Neural progenitor cell (in vitro differentiated cells): ENCODE data around the gene DSCAML1. TPM values are rescaled to one million over a fixed set of nuclear protein-coding genes. Genes with fewer than 3 reads are reported as not detected.

ENCODE experiments used
- DNase-seq: peaks from one replicate; pipeline ENCODE4 v3.0.0-alpha.2; 2016; ENCODE audit warnings: low spot score
- H2AFZ ChIP-seq: fragments of 200-600 bp; sonication (generic); replicated peaks from 2 replicates; pipeline ENCODE4 v1.6.1; 2016; ENCODE audit warnings: antibody characterized with exemption
- H3F3A ChIP-seq: fragments of 200-600 bp; sonication (generic); 2 replicates; pipeline ENCODE4 v1.6.1; 2016; ENCODE audit warnings: antibody characterized with exemption, low read depth
- H3K27ac ChIP-seq: fragments of 200-600 bp; sonication (generic); 2 replicates; pipeline ENCODE4 v1.5.1; 2016; ENCODE audit warnings: mild to moderate bottlenecking
- H3K27me3 ChIP-seq: fragments of 200-600 bp; sonication (generic); 2 replicates; pipeline ENCODE4 v1.6.1; 2016; ENCODE audit warnings: mild to moderate bottlenecking, moderate library complexity
- H3K36me3 ChIP-seq: fragments of 200-600 bp; sonication (generic); 2 replicates; pipeline ENCODE4 v1.5.1; 2016
- H3K4me1 ChIP-seq: fragments of 200-600 bp; sonication (generic); 2 replicates; pipeline ENCODE4 v1.6.1; 2016; ENCODE audit warnings: mixed run types
- H3K4me2 ChIP-seq: fragments of 200-600 bp; sonication (generic); 2 replicates; pipeline ENCODE4 v1.6.1; 2016
- H3K4me3 ChIP-seq: fragments of 200-600 bp; sonication (generic); 2 replicates; pipeline ENCODE4 v1.5.1; 2016
- H3K79me2 ChIP-seq: fragments of 200-600 bp; sonication (generic); 2 replicates; pipeline ENCODE4 v1.6.1; 2016; ENCODE audit warnings: low read depth
- H3K9ac ChIP-seq: fragments of 200-600 bp; sonication (generic); 2 replicates; pipeline ENCODE4 v1.6.1; 2016
- H3K9me3 ChIP-seq: fragments of 200-600 bp; sonication (generic); 2 replicates; pipeline ENCODE4 v1.5.1; 2016; ENCODE audit warnings: low read depth
- H4K20me1 ChIP-seq: fragments of 200-600 bp; sonication (generic); 2 replicates; pipeline ENCODE4 v1.6.1; 2016; ENCODE audit warnings: low read depth
- H3K27ac Mint-ChIP-seq: 3 replicates; pipeline ENCODE4 v1.8.0; 2021; ENCODE audit warnings: mixed read lengths
- H3K27me3 Mint-ChIP-seq: 2 replicates; pipeline ENCODE4 v1.8.0; 2022; ENCODE audit warnings: low read depth, mild to moderate bottlenecking, inconsistent platforms, moderate library complexity, mixed read lengths; ENCODE audit not compliant: insufficient read depth
- H3K36me3 Mint-ChIP-seq: 3 replicates; pipeline ENCODE4 v1.8.0; 2021; ENCODE audit warnings: mixed read lengths
- H3K4me1 Mint-ChIP-seq: 3 replicates; pipeline ENCODE4 v1.8.0; 2021; ENCODE audit warnings: mixed read lengths
- H3K4me3 Mint-ChIP-seq: 3 replicates; pipeline ENCODE4 v1.8.0; 2021; ENCODE audit warnings: mild to moderate bottlenecking, moderate library complexity, mixed read lengths
- H3K9me3 Mint-ChIP-seq: 3 replicates; pipeline ENCODE4 v1.8.0; 2020; ENCODE audit warnings: mixed read lengths
- EZH2 ChIP-seq: fragments of 200-600 bp; sonication (generic); IDR thresholded peaks from 2 replicates; pipeline ENCODE4 v1.6.1; 2017; ENCODE audit warnings: antibody characterized with exemption, mild to moderate bottlenecking, moderate library complexity
- EZH2phosphoT487 ChIP-seq: fragments of 200-600 bp; sonication (generic); IDR thresholded peaks from 2 replicates; pipeline ENCODE4 v1.6.1; 2017; ENCODE audit warnings: antibody characterized with exemption
- total RNA-seq: library from RNA; depleted of rRNA; stranded (reverse); fragments of >200 nt; gene quantifications from 2 replicates; pipeline ENCODE4 v1.2.3, GENCODE V29; 2015; ENCODE audit warnings: low replicate concordance
- TF ChIP-seq, protein P1 (sequence below): fragments of 200-600 bp; sonication (generic); IDR thresholded peaks from 2 replicates; pipeline ENCODE4 v1.5.1; 2017; ENCODE audit warnings: antibody characterized with exemption, mild to moderate bottlenecking

Gene DSCAML1
- total RNA-seq, 1 donor from 2014 or later = 0.06 TPM

- no peak for DNase-seq
- Histone ChIP-seq H3K4me1 (no peaks in the 10 kb centered on the region), H4K20me1 (no peaks in the 10 kb centered on the region), H3K4me3 (no peak overlapping the region), H3K27me3 (no peaks in the 10 kb centered on the region), H3K27ac (no peak overlapping the region), H3F3A (no peaks in the 10 kb centered on the region), H3K4me2 (no peak overlapping the region), H3K9ac (no peak overlapping the region), H3K36me3 (no peaks in the 10 kb centered on the region), H3K79me2 (no peaks in the 10 kb centered on the region), H2AFZ (no peak overlapping the region), H3K9me3 (peaks cover 10% of the 10 kb centered on the region)
- no peak overlapping the region for H3K27ac Mint-ChIP-seq
- H3K4me1 Mint-ChIP-seq = peaks cover 3% of the 10 kb centered on the region
- TF ChIP-seq EZH2phosphoT487 = no peak
- TF ChIP-seq EZH2 = no peak
- TF ChIP-seq, protein P1, sequence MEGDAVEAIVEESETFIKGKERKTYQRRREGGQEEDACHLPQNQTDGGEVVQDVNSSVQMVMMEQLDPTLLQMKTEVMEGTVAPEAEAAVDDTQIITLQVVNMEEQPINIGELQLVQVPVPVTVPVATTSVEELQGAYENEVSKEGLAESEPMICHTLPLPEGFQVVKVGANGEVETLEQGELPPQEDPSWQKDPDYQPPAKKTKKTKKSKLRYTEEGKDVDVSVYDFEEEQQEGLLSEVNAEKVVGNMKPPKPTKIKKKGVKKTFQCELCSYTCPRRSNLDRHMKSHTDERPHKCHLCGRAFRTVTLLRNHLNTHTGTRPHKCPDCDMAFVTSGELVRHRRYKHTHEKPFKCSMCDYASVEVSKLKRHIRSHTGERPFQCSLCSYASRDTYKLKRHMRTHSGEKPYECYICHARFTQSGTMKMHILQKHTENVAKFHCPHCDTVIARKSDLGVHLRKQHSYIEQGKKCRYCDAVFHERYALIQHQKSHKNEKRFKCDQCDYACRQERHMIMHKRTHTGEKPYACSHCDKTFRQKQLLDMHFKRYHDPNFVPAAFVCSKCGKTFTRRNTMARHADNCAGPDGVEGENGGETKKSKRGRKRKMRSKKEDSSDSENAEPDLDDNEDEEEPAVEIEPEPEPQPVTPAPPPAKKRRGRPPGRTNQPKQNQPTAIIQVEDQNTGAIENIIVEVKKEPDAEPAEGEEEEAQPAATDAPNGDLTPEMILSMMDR = no peak
- H3K9me3 Mint-ChIP-seq = peaks cover 11% of the 10 kb centered on the region
- H3K36me3 Mint-ChIP-seq = peaks cover 32% of the 10 kb centered on the region
- H3K4me3 Mint-ChIP-seq = no peak overlapping the region
- H3K27me3 Mint-ChIP-seq = peaks cover 2% of the 10 kb centered on the region
Measured at GRCh38 chr11:117410238-117410637, 386.8 kb downstream of the DSCAML1 start.

GRCh38 chr11:117409511-117409910 is 387.5 kb downstream of the DSCAML1 start:
- H3K4me1 Mint-ChIP-seq = peaks cover 3% of the 10 kb centered on the region
- H3K9me3 Mint-ChIP-seq = peaks cover 12% of the 10 kb centered on the region
- H3K36me3 Mint-ChIP-seq = peaks cover 35% of the 10 kb centered on the region
- H3K4me2 ChIP-seq = no peak overlapping the region
- H3K4me3 Mint-ChIP-seq = no peak overlapping the region
- peaks cover 2% of the 10 kb centered on the region for H3K27me3 Mint-ChIP-seq
- no peaks in the 10 kb centered on the region for H3K79me2 ChIP-seq
- H3K4me1 ChIP-seq = no peaks in the 10 kb centered on the region
- no peak overlapping the region for H3K9ac ChIP-seq
- H2AFZ ChIP-seq = no peak overlapping the region
- no peaks in the 10 kb centered on the region for H3F3A ChIP-seq
- no peaks in the 10 kb centered on the region for H3K27me3 ChIP-seq
- DNase-seq = no peak
- no peaks in the 10 kb centered on the region for H4K20me1 ChIP-seq
- no peak overlapping the region for H3K4me3 ChIP-seq
- H3K9me3 ChIP-seq = peaks cover 11% of the 10 kb centered on the region
- no peak for TF ChIP-seq EZH2phosphoT487
- no peak for TF ChIP-seq EZH2
- TF ChIP-seq, protein P1 = no peak
- H3K27ac ChIP-seq = no peak overlapping the region
- no peaks in the 10 kb centered on the region for H3K36me3 ChIP-seq
- no peak overlapping the region for H3K27ac Mint-ChIP-seq

DNA sequence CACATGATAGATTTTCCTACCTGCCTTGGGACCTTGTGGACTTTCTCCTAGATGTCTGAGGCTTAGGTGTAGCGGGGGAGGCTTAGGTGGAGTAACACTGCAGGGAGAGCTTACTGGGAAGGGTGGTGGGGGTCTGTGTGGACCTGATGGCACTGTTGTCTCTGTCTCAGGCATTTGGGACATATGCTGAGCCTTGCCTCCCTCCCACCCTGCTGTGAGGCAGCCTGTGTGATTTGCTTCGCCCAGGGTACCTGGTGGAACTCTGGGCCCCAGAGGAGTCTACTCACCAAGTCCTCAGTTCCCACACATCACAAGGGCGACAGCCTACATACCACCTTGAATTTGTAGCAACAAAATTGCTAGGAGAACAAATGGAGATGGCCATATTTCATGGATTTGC is 388.7 kb downstream of the DSCAML1 start:
- no peak for DNase-seq
- peaks cover 44% of the 10 kb centered on the region for H3K36me3 Mint-ChIP-seq
- no peaks in the 10 kb centered on the region for H3K36me3 ChIP-seq

More for the DNA sequence above, 388.7 kb downstream of the DSCAML1 start:
- Mint-ChIP-seq H3K27ac (no peak overlapping the region), H3K4me1 (peaks cover 3% of the 10 kb centered on the region), H3K9me3 (peaks cover 12% of the 10 kb centered on the region), H3K4me3 (no peak overlapping the region), H3K27me3 (peaks cover 2% of the 10 kb centered on the region)
- no peak overlapping the region for H3K27ac ChIP-seq
- TF ChIP-seq, protein P1 = no peak
- no peak for TF ChIP-seq EZH2
- no peak for TF ChIP-seq EZH2phosphoT487
- no peaks in the 10 kb centered on the region for H3K79me2 ChIP-seq
- H3K4me3 ChIP-seq = no peak overlapping the region
- H3K9ac ChIP-seq = no peak overlapping the region
- no peaks in the 10 kb centered on the region for H3K27me3 ChIP-seq
- H4K20me1 ChIP-seq = no peaks in the 10 kb centered on the region
- H3K9me3 ChIP-seq = peaks cover 11% of the 10 kb centered on the region
- no peak overlapping the region for H3K4me2 ChIP-seq
- H3K4me1 ChIP-seq = no peaks in the 10 kb centered on the region
- H2AFZ ChIP-seq = no peak overlapping the region
- no peaks in the 10 kb centered on the region for H3F3A ChIP-seq
